DMS53 (cell line): ENCODE measurements around the gene CHCHD3.
A peak's percentile ranks its signal among the peaks of the same experiment; 100 is the strongest.
"Not testable (repeated sequence)": the region's sequence is repeated elsewhere in the genome, so short reads cannot be mapped to it uniquely, and the experiment has no call there.

Experiments used
- DNase-seq: peaks from one replicate; lab custom pipeline; 2025; lab: John Stamatoyannopoulos, UW

The CHCHD3 gene

GRCh38 chr7:133001727-133002126 is 80.2 kb downstream of the CHCHD3 start:
- no peak for DNase-seq

GRCh38 chr7:132999845-133000244 is 82.0 kb downstream of the CHCHD3 start:
- DNase-seq, result no peak

DNA sequence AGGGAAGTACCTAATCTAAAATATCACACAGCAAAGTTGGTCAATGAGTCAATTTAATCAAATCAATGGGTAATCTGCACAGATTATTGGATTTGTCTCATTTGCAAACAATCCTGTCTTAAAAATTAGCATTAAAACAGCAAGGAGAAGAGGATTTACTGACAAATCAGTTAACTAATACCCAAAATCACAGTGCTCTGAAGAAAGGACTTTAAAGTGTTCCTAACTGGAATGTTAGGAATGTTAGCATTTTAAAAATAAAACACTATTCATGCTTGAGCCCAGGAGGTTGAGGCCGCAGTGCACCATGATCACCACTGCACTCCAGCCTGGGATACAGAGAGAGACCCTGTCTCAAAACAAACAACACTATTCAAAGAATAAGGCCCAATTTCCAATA is 83.1 kb downstream of the CHCHD3 start:
- DNase-seq, result no peak

DNA sequence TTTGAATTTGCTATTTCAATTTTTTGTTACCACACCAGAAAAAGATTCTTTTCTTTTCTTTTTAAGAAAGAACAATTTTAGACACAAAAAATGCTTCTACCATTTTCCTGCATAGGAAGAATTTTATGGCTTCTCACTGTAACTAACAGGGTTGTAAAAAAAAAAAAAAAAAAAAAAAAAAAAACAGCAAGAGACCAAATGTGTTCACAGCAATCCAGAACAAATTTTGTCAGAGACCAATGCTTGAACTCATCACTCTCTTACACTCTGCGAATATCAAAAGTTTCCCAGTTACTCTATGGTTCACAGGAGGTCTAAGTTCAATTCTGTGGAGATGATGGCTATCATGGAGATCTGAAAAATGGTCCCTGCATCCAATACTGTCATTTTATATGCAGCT is 84.4 kb downstream of the CHCHD3 start:
- no peak for DNase-seq

GRCh38 chr7:132996581-132997242 is 85.2 kb downstream of the CHCHD3 start:
- DNase-seq, result no peak

DNA sequence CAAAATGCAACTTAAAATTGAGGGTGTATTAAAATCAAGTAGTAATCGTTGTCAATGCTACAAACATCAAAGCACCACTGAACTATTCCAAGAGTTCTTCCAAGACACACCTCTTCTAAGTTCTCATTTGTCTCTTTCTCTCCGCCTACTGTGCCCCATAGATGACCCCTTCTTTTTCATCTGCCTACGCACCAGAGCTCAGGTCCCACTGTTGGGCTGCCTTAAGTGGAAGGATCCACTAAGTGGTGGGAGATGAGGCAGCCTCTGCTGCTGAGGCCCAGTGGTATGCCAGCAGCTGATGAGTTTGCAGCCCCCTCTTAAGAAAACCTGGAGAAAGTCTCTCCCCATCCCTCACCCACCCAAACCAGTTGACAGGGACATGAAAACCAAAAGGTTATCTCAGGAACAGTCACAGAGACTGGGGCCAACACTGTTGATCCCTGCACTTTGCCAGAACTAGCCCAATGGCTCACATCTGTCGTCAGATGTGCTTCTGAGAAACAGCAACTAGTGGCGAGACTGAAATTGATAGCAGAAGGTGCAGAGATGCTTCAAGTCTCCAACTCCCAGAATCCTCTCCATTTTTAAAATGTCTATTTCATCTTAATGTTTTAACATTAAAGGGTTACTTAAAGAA is 88.4 kb downstream of the CHCHD3 start:
- DNase-seq, result no peak

DNA sequence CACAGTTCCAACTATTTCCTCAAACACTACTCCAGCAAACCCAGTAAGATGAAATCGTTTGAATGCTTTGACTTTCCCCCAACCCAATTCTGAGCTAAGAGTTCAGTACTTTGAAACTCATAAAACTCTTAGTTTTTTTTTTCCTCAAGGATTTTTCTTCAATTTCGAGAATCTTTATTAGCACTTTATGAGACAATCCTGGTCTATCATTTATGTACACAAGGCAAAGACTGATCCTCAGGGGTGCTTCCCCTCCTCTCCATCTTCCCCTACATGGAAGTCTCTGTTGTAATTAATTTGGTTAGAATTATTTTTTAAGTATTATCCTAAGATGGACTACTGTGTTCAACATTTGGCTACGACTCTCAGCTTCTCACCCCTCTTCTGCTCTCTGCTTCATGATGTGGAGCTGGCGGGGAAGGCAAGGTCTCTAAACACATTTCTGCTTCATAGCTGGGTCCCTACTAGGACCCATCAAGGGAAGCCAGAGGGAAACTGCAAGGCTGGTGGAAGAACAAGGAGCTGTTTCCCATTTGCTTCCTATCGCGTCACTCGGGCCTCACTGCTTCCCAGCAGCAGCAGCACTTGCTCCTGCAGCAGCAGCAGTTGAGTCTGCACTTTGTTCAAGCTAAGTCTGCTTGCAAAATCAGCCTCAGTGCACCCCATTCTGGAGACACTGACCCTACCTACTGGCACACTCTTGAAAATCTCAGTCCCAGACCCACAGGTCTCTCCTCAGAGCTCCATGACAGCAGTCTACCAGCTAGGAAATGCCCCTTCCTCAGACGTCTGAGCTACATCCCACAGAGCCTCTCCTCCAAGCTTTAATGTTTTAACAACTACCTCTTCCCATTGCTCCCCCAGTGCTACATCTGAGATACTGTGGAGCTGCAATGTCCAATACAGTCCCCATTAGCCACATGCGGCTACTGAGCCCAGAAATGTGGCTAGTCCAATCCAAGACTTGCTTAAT is 90.0 kb downstream of the CHCHD3 start:
- no peak for DNase-seq

DNA sequence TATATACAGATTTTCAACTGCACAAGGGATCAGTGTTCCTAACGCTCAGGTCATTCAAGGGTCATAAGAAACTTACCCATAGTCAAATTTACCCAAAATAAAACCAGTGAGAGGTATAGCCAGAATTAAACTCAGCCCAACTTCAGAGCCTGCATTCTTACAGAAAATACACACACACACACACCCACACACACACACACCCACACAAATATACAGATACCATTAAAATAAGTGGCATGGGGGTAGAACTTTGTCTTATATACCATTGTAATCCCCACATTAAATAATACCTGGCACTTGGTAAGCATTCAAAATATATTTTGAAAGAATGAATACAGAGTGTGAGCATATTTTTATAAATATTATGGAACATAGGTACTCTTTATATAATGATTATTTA is 93.8 kb downstream of the CHCHD3 start:
- no peak for DNase-seq

DNA sequence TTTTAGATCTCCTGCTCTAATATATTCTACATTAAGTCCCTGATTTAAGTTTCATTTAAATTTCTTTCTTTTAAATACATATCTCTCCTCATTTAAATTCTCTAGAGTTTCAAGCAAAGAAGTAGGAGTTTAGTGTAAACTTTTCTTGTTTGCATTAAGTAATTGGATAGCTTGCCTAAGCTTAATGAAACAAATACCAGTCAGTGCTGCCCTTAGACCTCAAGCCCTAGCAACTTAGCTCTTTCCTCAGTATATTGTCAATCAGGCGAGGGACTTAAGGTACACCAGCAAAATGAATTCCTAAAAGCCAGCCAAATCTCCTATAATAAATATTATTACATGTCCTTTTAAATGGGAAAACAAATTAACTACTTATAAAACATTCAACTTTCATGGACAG is 101.5 kb downstream of the CHCHD3 start:
- DNase-seq, result peak; percentile 52

GRCh38 chr7:132979524-132979923 is 102.4 kb downstream of the CHCHD3 start:
- no peak for DNase-seq

DNA sequence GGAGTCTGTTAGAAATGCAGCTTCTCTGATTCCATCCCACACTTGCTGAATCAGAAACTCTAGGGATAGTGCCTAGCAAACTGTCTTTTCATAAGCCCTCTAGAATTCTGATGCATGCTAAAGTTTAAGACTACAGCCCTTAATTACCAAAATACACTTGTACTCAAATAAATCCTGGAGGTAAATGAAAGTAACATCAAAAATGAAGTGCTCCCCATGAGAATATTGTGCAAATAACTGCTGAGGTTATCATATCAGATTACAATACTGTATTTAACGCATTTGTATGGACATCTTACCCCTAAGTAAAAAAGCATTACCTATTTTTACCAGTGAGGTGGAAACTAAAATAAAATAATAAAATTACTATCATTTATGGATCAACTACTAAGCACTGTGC is 104.7 kb downstream of the CHCHD3 start:
- no peak for DNase-seq

DNA sequence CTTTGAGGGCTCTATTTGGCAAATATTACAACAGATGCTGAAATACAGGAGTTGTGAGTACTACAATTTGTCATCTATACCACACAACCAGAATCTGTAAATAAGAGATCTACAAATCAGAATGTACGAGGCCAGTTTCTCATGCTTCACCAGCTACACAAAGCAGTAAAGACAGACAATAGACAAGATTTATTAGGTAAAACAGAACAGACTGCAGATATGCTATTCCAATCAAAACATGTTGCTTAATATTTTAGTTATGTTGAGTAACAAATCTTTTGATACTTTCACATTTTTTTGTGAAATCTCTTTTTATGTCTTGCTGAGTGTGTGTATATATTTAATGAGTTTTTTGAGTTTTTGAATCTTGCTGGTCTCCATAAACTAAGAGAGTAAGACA is 109.1 kb downstream of the CHCHD3 start:
- DNase-seq, result no peak

GRCh38 chr7:132970257-132970656 is 111.6 kb downstream of the CHCHD3 start:
- DNase-seq, result no peak

DNA sequence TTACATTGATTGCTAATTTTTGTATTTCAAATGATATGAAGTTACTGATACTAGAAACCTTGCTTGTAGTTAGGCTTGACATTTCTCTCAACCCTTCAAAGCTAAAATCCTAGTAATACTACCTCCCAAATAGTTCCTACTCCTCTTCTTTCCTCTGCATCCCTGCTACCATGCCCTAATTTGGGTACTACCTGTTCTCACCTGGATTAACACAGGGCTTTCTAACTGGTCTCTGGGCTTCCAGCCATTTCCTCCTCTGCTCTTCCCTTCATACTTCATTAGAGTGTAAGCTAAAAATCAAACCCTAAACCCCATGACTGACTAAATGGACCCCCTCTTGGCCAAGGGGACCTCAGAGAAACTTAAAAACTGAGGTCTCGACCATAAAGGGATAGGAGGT is 112.4 kb downstream of the CHCHD3 start:
- DNase-seq, result no peak

DNA sequence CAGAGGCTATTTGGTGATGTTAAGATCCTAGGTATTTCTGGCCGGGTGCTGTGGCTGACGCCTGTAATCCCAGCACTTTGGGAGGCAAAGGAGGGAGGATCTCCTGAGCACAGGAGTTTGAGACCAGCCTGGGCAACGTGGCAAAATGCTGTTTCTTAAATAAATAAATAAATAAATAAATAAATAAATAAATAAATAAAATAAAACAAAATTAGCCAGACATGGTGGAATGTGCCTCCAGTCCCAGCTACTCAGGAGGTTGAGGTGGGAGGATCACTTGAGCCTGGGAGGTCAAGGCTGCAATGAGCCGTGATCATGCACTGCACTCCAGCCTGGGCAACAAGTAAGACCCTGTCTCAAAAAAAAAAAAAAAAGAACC is 114.4 kb downstream of the CHCHD3 start:
- not testable (repeated sequence) for DNase-seq

GRCh38 chr7:132966754-132967469 is 115.0 kb downstream of the CHCHD3 start:
- DNase-seq, result no peak

GRCh38 chr7:132965951-132966350 is 115.9 kb downstream of the CHCHD3 start:
- no peak for DNase-seq

- no peak for DNase-seq
Measured at GRCh38 chr7:132964876-132965275, 117.0 kb downstream of the CHCHD3 start.

DNA sequence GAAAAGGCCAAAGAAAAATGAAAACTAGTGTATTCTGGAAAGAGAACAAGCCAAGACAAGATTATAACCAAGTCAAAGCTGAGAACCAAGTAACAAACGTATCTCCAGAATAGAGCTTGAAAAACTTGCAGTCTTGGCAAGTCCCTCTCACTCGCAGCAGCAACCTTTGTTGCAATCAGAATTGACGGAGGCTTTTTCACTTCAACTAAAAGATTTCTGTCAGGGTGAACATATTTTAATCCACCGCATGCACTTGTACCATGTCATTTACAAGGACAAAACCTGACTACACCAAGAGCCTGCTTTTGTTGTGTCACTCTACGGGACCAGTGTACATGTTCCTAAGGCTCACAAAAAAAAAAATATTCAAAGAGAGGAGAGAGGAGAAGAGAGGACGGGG is 122.0 kb downstream of the CHCHD3 start:
- no peak for DNase-seq

DNA sequence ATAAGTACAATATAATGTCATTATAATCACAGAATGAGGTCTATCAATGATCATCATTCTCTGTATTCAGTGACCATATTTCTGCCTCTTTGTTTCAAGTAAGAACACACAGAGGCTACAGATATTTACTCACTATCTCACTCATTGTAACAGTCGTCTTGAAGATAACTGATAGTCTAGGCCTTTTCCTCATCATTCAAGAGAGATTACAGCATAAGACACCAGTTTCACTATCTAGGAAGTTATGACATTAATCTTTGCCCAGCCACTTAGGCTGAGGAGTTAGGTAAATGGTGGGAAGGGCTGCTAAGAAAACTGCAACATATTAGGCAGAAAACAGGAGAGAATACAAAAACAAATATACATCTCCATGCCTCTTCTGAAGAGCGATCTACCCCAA is 125.3 kb downstream of the CHCHD3 start:
- DNase-seq, result no peak

GRCh38 chr7:132953468-132953867 is 128.4 kb downstream of the CHCHD3 start:
- no peak for DNase-seq

DNA sequence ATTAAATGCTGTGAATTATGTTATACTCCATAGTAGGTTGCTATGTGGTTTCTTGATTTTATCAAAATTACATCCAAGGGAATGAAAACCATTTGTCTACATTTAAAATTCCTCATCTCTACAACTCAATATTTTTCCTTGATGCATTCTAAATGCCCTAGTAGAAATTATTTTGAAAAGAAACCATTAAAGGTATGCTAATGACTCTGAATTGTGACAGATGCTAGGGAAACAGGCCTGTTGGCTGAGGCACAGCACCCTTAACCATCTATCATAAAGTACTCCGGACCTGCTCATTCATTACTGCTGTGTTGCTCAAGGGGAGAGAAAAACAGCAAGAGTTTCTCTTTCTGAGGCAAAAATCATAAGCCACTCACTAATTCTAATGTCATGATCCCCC is 131.2 kb downstream of the CHCHD3 start:
- no peak for DNase-seq
